ENCODE results near the gene ACOXL. TPM values are rescaled to one million over a fixed set of nuclear protein-coding genes. Genes with fewer than 3 reads are reported as not detected.
"Not testable (repeated sequence)": the region's sequence is repeated elsewhere in the genome, so short reads cannot be mapped to it uniquely, and the experiment has no call there.

ACOXL gene
- total and polyA plus RNA-seq, 8 donors: 4.7 to 30.3 (median 8.3) TPM

DNA sequence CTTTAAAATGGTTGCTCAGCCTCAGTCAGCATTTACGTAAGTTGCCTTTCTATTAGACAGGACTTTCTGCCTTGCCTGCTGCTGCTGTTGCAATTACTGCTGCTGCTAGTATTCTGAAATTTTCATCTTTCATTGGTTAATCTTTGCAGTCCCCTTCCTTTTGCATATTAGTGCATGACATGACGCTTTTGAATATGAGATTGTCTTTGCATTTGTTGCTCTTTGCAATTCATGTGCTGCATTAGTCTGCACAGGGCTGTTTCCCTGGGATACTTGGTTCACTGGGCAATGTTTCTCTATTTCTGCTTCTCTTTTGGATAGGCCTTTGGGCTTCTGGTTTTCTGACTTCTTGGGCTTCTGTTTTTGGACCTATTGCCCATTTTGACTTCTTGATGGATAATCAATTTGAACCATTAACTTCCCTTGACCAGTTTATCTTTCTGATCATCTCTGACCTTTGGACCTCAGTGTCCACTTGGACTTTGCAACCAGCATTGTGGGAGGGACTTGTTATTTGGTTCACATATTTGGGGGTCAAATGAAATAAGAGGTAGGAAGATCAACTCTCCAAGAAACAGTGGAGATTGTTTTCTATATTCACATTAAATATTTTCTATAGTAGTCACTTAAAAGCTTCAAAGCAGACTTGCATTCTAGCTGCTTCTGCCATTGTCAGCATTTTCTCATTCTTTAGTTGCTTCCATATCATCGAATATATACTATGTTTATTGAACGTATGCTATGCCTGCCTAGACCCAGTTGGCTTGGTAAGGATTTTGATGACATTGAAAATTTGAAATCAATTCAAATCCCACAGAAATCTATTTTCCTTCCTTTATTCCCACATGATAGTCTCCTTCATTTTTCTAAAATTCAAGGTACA is 42.0 kb upstream of the ACOXL start:
- Histone ChIP-seq H3K27me3 (no peaks in the 10 kb centered on the region), H3K9me3 (peaks cover 0 to 13% of the 10 kb centered on the region in 2 donors), H3K36me3 (no peaks in the 10 kb centered on the region), H3K4me3 (no peak overlapping the region), H3K27ac (no peak overlapping the region), H3K4me1 (no peaks in the 10 kb centered on the region)
- intact Hi-C loops (cut with DNase I): no loop called here
- ATAC-seq: no peak
- no peak for DNase-seq
- no peak for TF ChIP-seq CTCF (IDR thresholded peaks at IDR 0.05)

DNA sequence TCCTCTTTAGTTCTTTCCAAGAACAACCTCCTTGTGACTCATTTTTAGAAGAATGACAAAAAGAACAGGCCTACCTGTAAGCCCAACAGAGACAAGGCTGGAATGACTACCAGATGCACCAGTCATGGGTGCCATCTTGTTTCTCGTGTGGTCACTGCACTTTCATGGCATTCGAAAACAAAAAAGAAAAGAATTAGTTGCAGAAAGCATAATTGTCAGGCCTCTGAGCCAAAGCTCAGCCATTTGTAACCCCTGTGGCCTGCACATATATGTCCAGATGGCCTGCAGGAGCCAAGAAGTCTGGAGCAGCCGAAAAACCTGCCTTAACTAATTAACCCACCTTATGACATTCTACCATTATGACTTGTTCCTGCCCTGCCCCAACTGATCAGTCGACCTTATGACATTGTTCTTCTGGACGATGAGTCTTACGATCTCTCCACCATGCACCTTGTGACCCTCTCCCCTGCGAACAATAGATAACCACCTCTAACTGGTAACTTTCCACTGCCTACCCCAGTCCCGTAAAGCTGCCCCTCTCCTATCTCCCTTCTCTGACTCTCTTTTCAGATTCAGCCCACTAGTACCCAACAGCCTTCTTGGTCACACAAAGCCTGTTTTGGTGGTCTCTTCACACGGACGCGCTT is 40.6 kb upstream of the ACOXL start:
- ATAC-seq: no peak
- no peaks in the 10 kb centered on the region for H3K4me1 ChIP-seq
- no peaks in the 10 kb centered on the region for H3K27me3 ChIP-seq
- no peak for DNase-seq
- intact Hi-C loops (cut with DNase I): no loop called here
- no peaks in the 10 kb centered on the region for H3K36me3 ChIP-seq
- no peak overlapping the region for H3K4me3 ChIP-seq
- no peak for TF ChIP-seq CTCF (IDR thresholded peaks at IDR 0.05)
- peaks cover 0 to 11% of the 10 kb centered on the region in 2 donors for H3K9me3 ChIP-seq
- H3K27ac ChIP-seq: no peak overlapping the region

DNA sequence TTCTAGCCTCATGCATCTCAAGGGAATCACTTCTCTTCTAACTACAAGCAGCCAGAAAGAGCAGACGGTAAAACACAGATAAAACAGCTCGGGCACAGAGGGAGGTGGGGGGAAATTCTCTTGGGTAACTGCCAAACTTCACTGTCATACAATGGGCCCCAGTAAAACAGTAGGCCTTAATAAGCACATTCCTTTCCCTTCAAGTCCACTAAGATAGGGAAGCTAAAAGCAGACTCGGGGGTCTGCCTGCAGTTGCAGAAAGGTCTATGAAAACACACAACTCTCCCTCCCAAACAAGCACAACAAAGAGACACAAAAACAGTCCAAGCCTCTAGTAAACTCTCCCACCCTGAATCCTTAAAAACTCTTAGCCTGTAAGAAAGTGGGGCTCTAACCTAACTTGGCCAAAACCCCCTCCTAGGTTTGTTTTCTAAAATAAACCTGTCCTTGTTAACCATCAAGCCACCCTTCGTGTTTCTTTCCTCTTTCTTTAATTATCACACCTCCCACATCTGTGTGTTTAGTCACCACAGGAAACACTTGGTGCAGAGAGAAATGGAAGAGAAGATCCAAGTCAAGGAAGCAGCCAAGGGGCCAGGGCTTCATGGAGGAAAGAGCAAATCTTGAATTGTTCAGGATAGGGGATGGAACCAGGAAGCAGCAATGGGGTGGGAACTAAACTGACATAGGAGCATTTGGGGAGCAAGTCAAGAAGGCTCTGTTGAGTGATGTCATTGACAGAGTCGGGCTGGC is 37.1 kb upstream of the ACOXL start:
- H3K27me3 ChIP-seq; H3K9me3 ChIP-seq; intact Hi-C loops (cut with DNase I); H3K27ac ChIP-seq; H3K4me1 ChIP-seq; H3K36me3 ChIP-seq; ATAC-seq; H3K4me3 ChIP-seq: not testable (repeated sequence)
- peak in 1 of 4 donors; percentile 37 for DNase-seq

- ATAC-seq; H3K27ac ChIP-seq; H3K36me3 ChIP-seq; H3K9me3 ChIP-seq; intact Hi-C loops (cut with DNase I); H3K4me3 ChIP-seq; DNase-seq; H3K27me3 ChIP-seq: not testable (repeated sequence)
- peaks cover 0 to 15% of the 10 kb centered on the region in 2 donors for H3K4me1 ChIP-seq
These were observed 34.1 kb upstream of the ACOXL start for GRCh38 chr2:110698253-110698652.

DNA sequence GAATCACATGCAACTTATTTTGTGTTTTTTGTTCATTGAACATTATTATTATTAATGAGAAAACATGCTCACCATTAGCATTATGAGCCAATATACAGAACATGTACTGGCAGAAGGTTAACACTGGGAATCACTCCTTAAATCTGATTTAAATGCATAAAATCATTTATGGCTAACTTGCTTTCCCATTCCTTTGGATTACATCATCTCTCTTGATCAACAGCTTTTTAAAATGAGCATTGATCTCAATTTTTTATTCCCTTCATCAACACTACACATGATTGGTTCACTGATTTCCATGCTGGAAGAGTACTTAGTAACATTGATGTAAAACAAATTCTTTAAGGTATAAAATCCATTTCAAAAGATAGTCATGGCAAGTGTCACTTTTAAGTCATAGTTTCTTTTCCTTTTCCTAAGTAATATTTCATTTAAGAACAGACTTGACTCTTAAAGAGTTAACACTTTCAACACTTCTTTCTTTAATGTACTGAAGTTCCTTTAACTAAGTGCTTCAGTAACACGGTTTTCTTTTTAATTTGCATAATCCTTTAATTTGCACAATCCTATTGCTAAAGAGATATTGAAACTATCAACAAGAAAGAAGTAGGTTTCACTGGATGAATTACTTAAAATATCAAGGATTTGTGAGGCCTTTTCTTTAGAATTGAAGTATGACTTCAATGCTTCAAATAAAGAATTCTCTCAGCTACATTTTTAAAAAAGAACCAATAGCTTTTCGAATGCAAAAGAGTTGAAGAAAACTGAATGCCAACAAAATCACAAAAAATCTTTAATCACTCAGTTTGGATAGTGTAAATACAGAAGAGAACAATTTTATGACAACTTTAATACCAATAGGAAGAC is 29.6 kb upstream of the ACOXL start:
- Histone ChIP-seq H3K27me3 (no peaks in the 10 kb centered on the region), H3K4me1 (peaks cover 0 to 19% of the 10 kb centered on the region in 2 donors), H3K36me3 (no peaks in the 10 kb centered on the region), H3K9me3 (no peaks in the 10 kb centered on the region), H3K4me3 (no peak overlapping the region), H3K27ac (no peak overlapping the region)
- intact Hi-C loops (cut with DNase I): no loop called here
- ATAC-seq (no peak), DNase-seq (no peak)
- no peak for TF ChIP-seq CTCF (IDR thresholded peaks at IDR 0.05)

Data from left lung (tissue), 10 donors.